GM12878 (cell line): ENCODE measurements around the gene GRM3. TPM values are rescaled to one million over a fixed set of nuclear protein-coding genes. Genes with fewer than 3 reads are reported as not detected.

Experiments used
- ATAC-seq: fragments of 200-7000 bp; cut with Tn5 transposase; 3 replicates; pipeline ENCODE4 v1.9.1; 2020; ENCODE audit warnings: mild to moderate bottlenecking, moderate library complexity
- BruUV-seq: library from RNA; stranded (reverse); fragments of 400-500 nt; replicated peaks from 2 replicates; lab custom pipeline; 2021; lab: Mats Ljungman, UMichigan
- CTCF ChIA-PET: fragments of 300-600 bp; sonication (Branson Sonifier 250); formaldehyde crosslinking; extraction: SDS; loops from one replicate; lab custom pipeline; 2021; ENCODE audit warnings: inconsistent platforms; lab: Yijun Ruan, JAX
- POLR2A ChIA-PET: fragments of 350-600 bp; formaldehyde crosslinking; extraction: SDS; loops from one replicate; lab custom pipeline; 2021; ENCODE audit warnings: inconsistent platforms; lab: Charles Lee
- RAD21 ChIA-PET: fragments of 300-600 bp; sonication (Branson Sonifier 250); formaldehyde crosslinking; loops from one replicate; lab custom pipeline; 2023; ENCODE audit warnings: antibody characterized with exemption; ENCODE audit not compliant: unreplicated experiment; lab: Charles Lee
- SMC1A ChIA-PET: fragments of 300-600 bp; sonication (Branson Sonifier 250); formaldehyde crosslinking; loops from one replicate; lab custom pipeline; 2023; ENCODE audit not compliant: unreplicated experiment, uncharacterized antibody; lab: Charles Lee
- DNase-seq: peaks from one replicate; pipeline ENCODE4 v3.0.0-alpha.2; 2011; ENCODE audit warnings: low read depth, low spot score
- FAIRE-seq: peaks from 3 replicates; lab custom pipeline; 2011; peaks lifted over from hg19 to GRCh38; lab: Jason Lieb, UNC
- H2AFZ ChIP-seq: 2 replicates; pipeline ENCODE4 v1.6.0; 2011; ENCODE audit warnings: low read depth, low read length, control low read depth; ENCODE audit not compliant: control insufficient read depth
- H3K27ac ChIP-seq: 2 replicates; pipeline ENCODE4 v1.5.1; 2011; ENCODE audit warnings: control low read depth; ENCODE audit not compliant: control insufficient read depth, insufficient read depth
- H3K27me3 ChIP-seq, 2 experiments: replicated peaks in 1 of 2; 2 replicates each; pipeline versions ENCODE4 v1.6.0 to v1.6.1; 2011; ENCODE audit warnings: low read length in 1 of 2; ENCODE audit not compliant: control insufficient read depth in 2 of 2, insufficient read depth in 2 of 2
- H3K36me3 ChIP-seq, 2 experiments: 2 replicates each; pipeline ENCODE4 v1.5.1; 2011; ENCODE audit warnings: low read length in 1 of 2; ENCODE audit not compliant: control insufficient read depth in 2 of 2, insufficient read depth in 2 of 2
- H3K4me1 ChIP-seq: 2 replicates; pipeline ENCODE4 v1.6.1; 2011; ENCODE audit warnings: mild to moderate bottlenecking, low read length, moderate library complexity, mixed read lengths; ENCODE audit not compliant: control insufficient read depth, insufficient read depth
- H3K4me2 ChIP-seq: 2 replicates; pipeline ENCODE4 v1.6.0; 2011; ENCODE audit warnings: control low read depth; ENCODE audit not compliant: control insufficient read depth, insufficient read depth
- H3K4me3 ChIP-seq: fragments of 200-600 bp; sonication (generic); 2 replicates; pipeline ENCODE4 v1.5.1; 2016
- H3K79me2 ChIP-seq: 2 replicates; pipeline ENCODE4 v1.6.0; 2011; ENCODE audit warnings: low read length; ENCODE audit not compliant: control insufficient read depth, insufficient read depth
- H3K9ac ChIP-seq: 2 replicates; pipeline ENCODE4 v1.8.0; 2011; ENCODE audit warnings: low read length, control low read depth, mixed read lengths; ENCODE audit not compliant: control insufficient read depth, insufficient read depth
- H3K9me3 ChIP-seq: replicated peaks from 3 replicates; pipeline ENCODE4 v1.5.1; 2011; ENCODE audit warnings: mild to moderate bottlenecking, low read length; ENCODE audit not compliant: control insufficient read depth, insufficient read depth
- H4K20me1 ChIP-seq: 2 replicates; pipeline ENCODE4 v1.6.0; 2011; ENCODE audit not compliant: control insufficient read depth, insufficient read depth
- CTCF ChIP-seq, 3 experiments: IDR thresholded peaks in 2 of 3; conservative IDR thresholded peaks in 1 of 3; 2 replicates each; pipeline ENCODE4 v1.5.1; 2011; ENCODE audit warnings: low read depth in 3 of 3, low read length in 3 of 3, mild to moderate bottlenecking in 3 of 3, control low read depth in 2 of 3, moderate library complexity in 2 of 3, inconsistent platforms in 1 of 3, mixed read lengths in 1 of 3; ENCODE audit not compliant: control insufficient read depth in 2 of 3, insufficient read depth in 1 of 3; ENCODE audit errors: extremely low read depth in 1 of 3
- IRF3 ChIP-seq: fragments of 450-650 bp; IDR thresholded peaks from 2 replicates; pipeline ENCODE4 v1.6.1; 2014; ENCODE audit warnings: mild to moderate bottlenecking
- JUND ChIP-seq: IDR thresholded peaks from 2 replicates; pipeline ENCODE4 v1.6.1; 2012; ENCODE audit warnings: low read depth, mild to moderate bottlenecking, low read length, improper control_type of control experiment, moderate library complexity
- NR2C1 ChIP-seq: fragments of 450-650 bp; IDR thresholded peaks from 2 replicates; pipeline ENCODE4 v1.6.1; 2017; ENCODE audit warnings: antibody characterized with exemption, mild to moderate bottlenecking, moderate library complexity
- PKNOX1 ChIP-seq: fragments of 450-650 bp; IDR thresholded peaks from 2 replicates; pipeline ENCODE4 v1.6.1; 2016; ENCODE audit warnings: mild to moderate bottlenecking
- RELA ChIP-seq: fragments of 450-650 bp; IDR thresholded peaks from 2 replicates; pipeline ENCODE4 v1.8.0; 2014; ENCODE audit warnings: borderline replicate concordance; ENCODE audit not compliant: partially characterized antibody
- SIX5 ChIP-seq: IDR thresholded peaks from 2 replicates; pipeline ENCODE4 v1.6.1; 2011; ENCODE audit warnings: mild to moderate bottlenecking, low read depth, low read length, moderate library complexity; ENCODE audit not compliant: severe bottlenecking
- SMC3 ChIP-seq: IDR thresholded peaks from 2 replicates; pipeline ENCODE4 v1.6.1; 2011; ENCODE audit warnings: low read length, improper control_type of control experiment, borderline replicate concordance
- SUPT20H ChIP-seq: IDR thresholded peaks from 2 replicates; pipeline ENCODE4 v1.6.1; 2011; ENCODE audit warnings: low read depth, mild to moderate bottlenecking, low read length, moderate library complexity, borderline replicate concordance; ENCODE audit not compliant: control insufficient read depth
- ZBTB33 ChIP-seq: fragments of 450-650 bp; IDR thresholded peaks from 2 replicates; pipeline ENCODE4 v1.6.1; 2017; ENCODE audit warnings: mild to moderate bottlenecking
- WGBS: methylation state at CpG from one replicate; pipeline ENCODE4 v1.1.6; 2016; ENCODE audit warnings: low lambda C conversion rate; ENCODE audit not compliant: insufficient replicate concordance, insufficient coverage; ENCODE audit errors: missing lambda C conversion rate; 5-methylcytosine and 5-hydroxymethylcytosine counted together
- in situ Hi-C: fragments of 300-500 bp; cut with MboI; formaldehyde crosslinking; loops from 9 replicates; pipeline ENCODE4 v1.14.3; 2018; ENCODE audit warnings: mixed read lengths
- intact Hi-C: fragments of 100-400 bp; cut with micrococcal nuclease; formaldehyde crosslinking; loops from one replicate; pipeline ENCODE4 v1.14.2; 2022; ENCODE audit not compliant: unreplicated experiment
- polyA plus RNA-seq, 11 experiments: library from polyadenylated mRNA; depleted of rRNA in 4 of 11; unstranded in 6 of 11; stranded (reverse) in 5 of 11; fragments of >200 nt; fragmentation: Nextera tagmentation in 4 of 11; fragmentation: Illumina TruSeq in 1 of 11; extraction: Ambion mirVana in 4 of 11; extraction: Trizol in 1 of 11; gene quantifications; 1 replicate in 1 of 11; 2 replicates in 10 of 11; pipeline versions ENCODE4 v1.2.1 to v1.2.3, GENCODE V29; 2011 to 2016; ENCODE audit warnings: inconsistent platforms in 2 of 11, missing spikeins in 2 of 11, low read depth in 1 of 11
- total RNA-seq, 4 experiments: library from RNA; depleted of rRNA in 3 of 4; stranded (reverse); fragments of >200 nt in 3 of 4; fragmentation: Illumina TruSeq in 1 of 4; extraction: Trizol in 1 of 4; gene quantifications; 2 replicates each; pipeline versions ENCODE4 v1.2.1 to v1.2.3, GENCODE V29; 2013 to 2021

GRM3 gene
- total and polyA plus RNA-seq, 10 of the 15 experiments (the other 5 are each of a cell fraction or from before 2014, with no cell fraction given): 0.03 to 0.49 (median 0.15) TPM; not detected in 1

GRCh38 chr7:86776136-86776535 lies 132.4 kb downstream of the GRM3 start:
- Histone ChIP-seq H3K27ac (no peak overlapping the region), H4K20me1 (no peaks in the 10 kb centered on the region), H3K4me3 (no peak overlapping the region), H3K4me2 (no peak overlapping the region), H3K79me2 (no peaks in the 10 kb centered on the region), H3K9me3 (no peaks in the 10 kb centered on the region), H3K27me3 (no peaks in the 10 kb centered on the region; a peak in 1 of 4 replicates), H3K9ac (no peak overlapping the region), H3K4me1 (no peaks in the 10 kb centered on the region; the same call in 1 of the 2 replicates), H2AFZ (no peak overlapping the region), H3K36me3 (no peaks in the 10 kb centered on the region)
- FAIRE-seq (no peak), DNase-seq (no peak), ATAC-seq (no peak)
- in situ Hi-C loops: no loop called here
- intact Hi-C loops: no loop called here
- WGBS: 21% methylated on average over 1 of the region's 1 CpG
- no peak for TF ChIP-seq ZBTB33
- TF ChIP-seq SMC3: no peak
- no peak for TF ChIP-seq NR2C1
- TF ChIP-seq PKNOX1: no peak
- TF ChIP-seq SUPT20H: no peak
- no peak for TF ChIP-seq JUND
- no peak for TF ChIP-seq CTCF (IDR thresholded peaks at IDR 0.05 in 2 of 3, conservative IDR thresholded peaks at IDR 0.05 in 1 of 3; ENCODE audit: control insufficient read depth in 2 of 3, extremely low read depth in 1 of 3, insufficient read depth in 1 of 3, low read depth in 3 of 3, low read length in 3 of 3)
- no peak for TF ChIP-seq SIX5
- TF ChIP-seq IRF3: no peak
- no peak for TF ChIP-seq RELA
- RAD21 ChIA-PET: no interaction called here
- CTCF ChIA-PET: interaction anchor here (0.6 to 2.0 kb wide), 2 partner anchors 16 to 94 kb away, joined by 3 to 4 read pairs; no protein-coding TSS in a partner anchor
- SMC1A ChIA-PET: interaction anchor here (1.3 kb wide), 1 partner anchor 115 kb away, joined by 3 read pairs; no protein-coding TSS in a partner anchor
- POLR2A ChIA-PET: no interaction called here
- BruUV-seq: no TSS peak
